SJSA1 (cell line): ENCODE results near the gene SALL3. TPM values are rescaled to one million over a fixed set of nuclear protein-coding genes. Genes with fewer than 3 reads are reported as not detected.

Experiments
- total RNA-seq: library from RNA; depleted of rRNA; stranded (reverse); fragments of >200 nt; shearing (Covaris generic); gene quantifications from 2 replicates; pipeline ENCODE4 v1.2.3, GENCODE V29; 2014; rRNA removed

The SALL3 gene
- total RNA-seq, 1 experiment from 2014 or later, result 0.03 TPM

Other genes starting within 250 kb of the SALL3 start
- gene ATP9B, start 89.6 kb downstream of the SALL3 start, total RNA-seq, result 10.7 and 14.3 TPM in 2 replicates